ENCODE results near the gene CEMIP.

CEMIP gene

GRCh38 chr15:80780416-80781221 lies 1.4 kb downstream of the CEMIP start:
- peak; percentile 27 for DNase-seq (ENCODE audit: low read depth)

GRCh38 chr15:80783260-80783659 lies 4.1 kb downstream of the CEMIP start:
- H3K4me3 ChIP-seq (ENCODE audit: low read depth, low read length): no peak overlapping the region
- no peak for TF ChIP-seq CTCF (IDR thresholded peaks at IDR 0.05; ENCODE audit: control insufficient read depth, extremely low read depth, insufficient read depth)
- DNase-seq (ENCODE audit: low read depth): no peak

More at GRCh38 chr15:80780416-80781221, 1.4 kb downstream of the CEMIP start:
- no peak for TF ChIP-seq CTCF (IDR thresholded peaks at IDR 0.05; ENCODE audit: control insufficient read depth, extremely low read depth, insufficient read depth)
- no peak overlapping the region for H3K4me3 ChIP-seq (ENCODE audit: low read depth, low read length)

GRCh38 chr15:80785335-80785734 lies 6.2 kb downstream of the CEMIP start:
- TF ChIP-seq CTCF (IDR thresholded peaks at IDR 0.05; ENCODE audit: control insufficient read depth, extremely low read depth, insufficient read depth): no peak
- no peak overlapping the region for H3K4me3 ChIP-seq (ENCODE audit: low read depth, low read length)
- DNase-seq (ENCODE audit: low read depth): no peak

GRCh38 chr15:80785811-80786354 lies 6.7 kb downstream of the CEMIP start:
- no peak for TF ChIP-seq CTCF (IDR thresholded peaks at IDR 0.05; ENCODE audit: control insufficient read depth, extremely low read depth, insufficient read depth)
- no peak overlapping the region for H3K4me3 ChIP-seq (ENCODE audit: low read depth, low read length)
- no peak for DNase-seq (ENCODE audit: low read depth)

GRCh38 chr15:80787316-80787715 lies 8.1 kb downstream of the CEMIP start:
- no peak overlapping the region for H3K4me3 ChIP-seq (ENCODE audit: low read depth, low read length)
- TF ChIP-seq CTCF (IDR thresholded peaks at IDR 0.05; ENCODE audit: control insufficient read depth, extremely low read depth, insufficient read depth): no peak
- DNase-seq (ENCODE audit: low read depth): no peak

GRCh38 chr15:80788536-80788935 lies 9.4 kb downstream of the CEMIP start:
- no peak for TF ChIP-seq CTCF (IDR thresholded peaks at IDR 0.05; ENCODE audit: control insufficient read depth, extremely low read depth, insufficient read depth)
- no peak for DNase-seq (ENCODE audit: low read depth)
- H3K4me3 ChIP-seq (ENCODE audit: low read depth, low read length): no peak overlapping the region

All from LNCaP clone FGC (cell line).